Activated T-helper 9 cell treated with anti-CD3 and anti-CD28 coated beads, Interleukin-2, amount 50 U/mL, for 16 hours (primary cell): ENCODE data around the gene SLC47A1.
"Not testable (repeated sequence)": the region's sequence is repeated elsewhere in the genome, so short reads cannot be mapped to it uniquely, and the experiment has no call there.

ENCODE experiments used
- DNase-seq: peaks from one replicate; pipeline ENCODE4 v3.0.0-alpha.2; 2020; ENCODE audit warnings: low read depth

SLC47A1 gene

DNA sequence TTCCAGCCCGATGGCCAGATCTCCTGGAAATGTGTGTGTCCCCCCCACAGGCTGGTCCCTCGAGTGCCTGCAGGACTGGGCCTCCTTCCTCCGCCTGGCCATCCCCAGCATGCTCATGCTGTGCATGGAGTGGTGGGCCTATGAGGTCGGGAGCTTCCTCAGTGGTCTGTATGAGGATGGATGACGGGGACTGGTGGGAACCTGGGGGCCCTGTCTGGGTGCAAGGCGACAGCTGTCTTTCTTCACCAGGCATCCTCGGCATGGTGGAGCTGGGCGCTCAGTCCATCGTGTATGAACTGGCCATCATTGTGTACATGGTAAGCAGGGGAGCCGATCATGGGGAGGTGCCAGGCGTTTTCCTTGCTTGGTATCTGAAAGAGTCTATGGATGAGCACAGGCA, 22.1 kb downstream of the SLC47A1 start:
- no peak for DNase-seq

DNA sequence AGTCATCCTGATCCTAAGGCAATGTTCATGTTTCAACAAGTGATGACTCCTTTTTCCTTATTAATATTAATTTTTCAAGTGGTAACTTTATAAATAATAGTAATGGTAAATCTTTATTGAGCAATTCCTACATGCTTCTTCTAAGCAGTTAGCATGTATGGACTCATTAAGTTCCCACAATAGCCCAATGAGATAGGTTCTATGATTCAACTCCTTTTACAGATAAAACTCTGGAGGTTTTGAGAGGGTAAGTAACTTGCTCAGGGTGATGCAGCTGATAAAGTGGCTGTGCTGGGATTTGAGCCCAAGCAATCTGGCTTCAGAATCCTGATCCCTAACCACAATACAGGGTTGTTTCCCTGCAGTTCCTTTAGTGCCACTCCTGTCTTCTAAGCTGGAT, 25.3 kb downstream of the SLC47A1 start:
- no peak for DNase-seq

DNA sequence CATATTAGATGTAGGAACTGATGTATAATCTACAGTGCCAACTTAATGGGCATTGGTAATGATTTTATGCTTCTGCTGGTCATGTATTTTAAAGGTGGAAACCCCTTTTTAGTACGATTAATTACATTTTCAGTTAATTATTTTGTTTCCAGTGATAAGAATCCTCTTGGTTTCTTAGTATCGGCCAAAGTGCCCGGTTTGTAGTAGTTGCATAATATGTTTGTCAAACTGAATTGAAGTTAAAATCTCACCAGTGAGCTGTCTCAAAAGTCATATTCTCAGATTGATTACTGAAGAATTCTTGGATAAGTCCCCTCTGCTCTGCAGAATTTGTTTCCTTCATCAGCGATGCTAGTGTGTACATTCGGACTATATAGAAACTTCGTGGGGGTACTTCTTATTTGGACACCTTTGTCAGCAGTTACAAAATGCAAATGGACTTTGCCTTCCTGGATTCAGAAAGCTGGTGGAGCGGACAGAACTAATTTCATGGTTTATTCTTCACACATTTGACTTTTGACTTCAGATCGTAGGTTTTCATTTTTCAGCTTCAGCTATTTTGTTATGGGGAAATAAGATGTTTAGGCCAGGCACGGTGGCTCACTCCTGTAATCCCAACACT, 28.2 kb downstream of the SLC47A1 start:
- no peak for DNase-seq

DNA sequence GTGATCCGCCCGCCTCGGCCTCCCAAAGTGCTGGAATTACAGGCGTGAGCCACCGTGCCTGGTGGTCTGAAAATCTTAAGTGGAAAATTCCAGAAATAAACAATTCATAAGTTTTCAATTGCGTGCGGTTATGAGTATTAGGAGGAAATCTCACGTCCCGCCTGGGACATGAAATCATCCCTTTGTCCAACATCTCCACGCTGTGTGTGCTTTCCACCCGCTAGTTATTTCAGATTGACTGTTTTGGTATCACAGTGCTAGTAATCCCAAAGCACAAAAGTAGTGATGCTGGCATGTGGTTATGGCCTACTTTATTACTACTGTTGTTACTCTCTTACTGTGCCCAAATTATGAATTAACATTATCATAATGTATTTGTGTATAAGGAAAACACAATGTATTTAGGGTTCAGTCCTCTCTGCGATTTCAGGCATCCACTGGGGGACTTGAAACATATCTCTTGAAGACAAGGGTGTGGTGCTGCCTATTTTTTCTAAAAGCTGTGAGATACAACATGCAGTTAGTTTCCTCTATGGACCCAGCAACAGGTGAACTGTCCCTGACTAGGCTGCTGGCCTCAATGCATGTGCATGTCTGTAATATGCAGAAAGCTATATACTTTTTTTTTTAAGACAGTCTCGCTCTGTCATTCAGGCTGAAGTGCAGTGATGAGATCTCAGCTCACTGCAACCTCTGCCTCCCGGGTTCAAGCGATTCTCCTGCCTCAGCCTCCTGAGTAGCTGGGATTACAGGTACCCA, 32.3 kb downstream of the SLC47A1 start:
- no peak for DNase-seq

DNA sequence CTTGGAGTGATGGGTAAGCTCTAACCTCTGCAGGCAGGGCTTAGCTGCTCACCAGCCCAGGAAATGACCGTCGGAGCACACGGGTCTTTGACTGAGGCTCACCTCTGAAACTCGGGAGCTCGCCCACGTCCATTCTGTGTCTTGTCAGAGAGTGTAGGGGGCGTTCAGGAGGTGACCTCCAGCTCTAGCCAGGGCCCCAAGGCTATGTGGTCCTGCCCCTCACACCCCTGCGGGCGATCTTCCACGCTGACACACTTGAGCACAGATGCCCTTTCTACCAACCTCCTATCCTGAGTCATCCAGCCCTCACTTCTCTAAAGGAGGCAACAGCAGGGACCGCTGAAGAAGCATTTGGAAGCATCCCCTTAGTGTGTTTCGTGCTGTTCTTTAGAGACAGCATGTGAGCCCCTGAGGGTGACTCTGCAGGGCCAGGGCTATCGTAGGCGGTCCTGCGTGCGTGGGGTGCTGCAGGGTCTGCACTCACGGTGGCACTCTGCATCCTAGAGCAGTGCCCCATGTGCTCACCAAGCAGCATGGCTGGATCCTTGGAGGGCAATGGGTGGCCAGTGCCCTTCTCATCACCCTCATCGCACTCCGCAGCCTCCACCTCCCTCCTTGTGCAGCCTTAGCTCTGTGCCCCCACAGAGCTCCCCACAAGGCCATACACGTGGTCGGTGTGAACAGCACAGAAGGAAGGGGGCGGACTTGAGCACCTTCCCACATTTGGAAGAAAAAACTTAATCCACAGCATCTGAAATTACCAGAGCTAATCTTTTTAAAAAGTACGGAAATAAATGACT, 33.8 kb downstream of the SLC47A1 start:
- no peak for DNase-seq

DNA sequence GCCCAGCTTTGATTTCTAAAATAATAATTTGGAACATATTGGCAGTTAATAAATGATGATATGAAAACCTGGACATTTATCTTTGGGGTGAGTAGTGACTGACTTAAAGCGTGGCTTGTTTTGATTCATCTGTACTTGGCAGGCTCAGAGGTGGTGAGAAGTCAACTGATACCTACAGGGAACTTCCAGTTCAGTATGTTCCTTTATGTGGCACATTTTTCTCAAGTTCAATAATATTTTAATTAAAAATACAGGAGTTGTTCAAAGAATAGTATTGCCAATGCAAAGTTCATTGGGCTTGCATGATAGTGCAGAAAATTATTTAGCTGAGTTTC, 34.3 kb downstream of the SLC47A1 start:
- DNase-seq: no peak

DNA sequence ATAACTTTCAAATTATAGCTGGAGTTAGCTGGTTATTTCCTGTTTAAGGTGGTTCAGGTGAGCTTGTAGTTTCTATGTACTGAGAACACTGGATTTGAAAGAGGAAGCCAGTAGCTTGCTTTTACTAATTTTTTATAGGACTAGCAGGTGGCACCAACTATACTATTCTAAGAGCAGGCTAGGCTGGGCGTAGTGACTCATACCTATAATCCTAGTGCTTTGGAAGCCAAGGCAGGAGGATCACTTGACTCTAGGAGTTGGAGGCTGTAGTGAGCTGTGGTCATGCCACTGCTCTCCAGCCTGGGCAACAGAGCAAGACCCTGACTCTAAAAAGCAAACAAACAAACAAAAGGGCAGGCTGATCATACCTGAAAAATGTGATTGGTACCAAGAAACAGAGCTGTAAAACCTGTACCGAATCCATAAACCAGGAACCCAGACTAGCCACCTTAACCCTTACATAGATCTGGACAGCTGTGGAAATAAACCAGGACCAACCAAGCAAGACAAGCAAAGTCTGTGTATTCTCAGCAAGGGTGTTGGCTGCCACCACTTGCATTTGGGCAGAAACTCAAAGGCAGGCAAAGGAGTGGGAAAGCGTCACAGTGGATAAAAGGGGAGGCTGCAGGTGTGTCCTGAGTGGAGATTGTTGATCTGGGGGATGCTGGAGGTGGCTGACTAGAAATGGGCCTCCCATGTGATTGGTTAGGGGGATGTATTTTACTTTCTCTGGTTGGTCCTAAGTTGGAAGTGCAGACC, 36.3 kb downstream of the SLC47A1 start:
- no peak for DNase-seq

DNA sequence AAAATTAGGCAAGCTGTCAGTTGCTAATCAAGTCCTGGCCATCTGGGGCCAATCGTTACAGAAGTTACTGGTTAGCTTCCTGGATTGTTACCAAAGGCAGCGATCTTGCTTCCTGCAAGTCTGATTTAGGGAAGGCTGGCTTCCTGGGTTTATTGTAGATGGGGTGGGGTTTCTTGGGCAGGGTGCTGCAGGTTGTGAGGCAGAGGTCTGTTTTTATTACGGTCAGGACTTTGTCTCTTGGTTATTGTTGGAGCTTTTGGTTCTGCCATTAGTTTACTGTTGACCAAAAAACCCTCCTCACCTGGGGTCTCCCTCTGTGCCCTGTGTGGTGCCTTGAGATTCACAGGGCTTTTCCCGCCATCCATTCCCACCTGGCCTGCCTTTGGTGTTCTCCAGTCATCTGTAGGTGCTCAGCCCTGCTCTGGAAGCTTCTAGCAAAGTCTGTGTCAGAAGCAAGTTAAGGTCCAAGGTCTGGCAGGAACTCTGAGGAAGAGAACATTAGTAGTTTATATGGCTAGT, 36.9 kb downstream of the SLC47A1 start:
- no peak for DNase-seq

DNA sequence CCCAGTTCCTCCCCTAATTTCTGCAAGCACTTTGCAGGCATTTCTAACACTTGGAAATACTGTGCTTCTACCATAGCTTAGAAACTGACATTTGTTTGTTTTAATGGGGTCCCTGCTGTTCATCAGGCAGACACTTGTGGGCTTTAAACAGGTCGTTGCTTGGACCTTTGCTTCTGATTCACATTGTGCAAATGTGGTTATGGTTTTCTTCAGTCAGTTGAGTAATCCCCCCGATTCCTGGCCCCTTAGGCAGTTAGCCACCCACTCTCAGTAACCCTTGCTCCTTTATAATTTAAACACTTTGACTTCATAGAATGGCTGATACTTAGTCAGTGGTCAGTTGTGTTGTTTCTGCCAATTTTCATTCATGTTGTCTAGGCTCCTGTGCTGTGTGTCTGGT, 39.4 kb downstream of the SLC47A1 start:
- DNase-seq: no peak

DNA sequence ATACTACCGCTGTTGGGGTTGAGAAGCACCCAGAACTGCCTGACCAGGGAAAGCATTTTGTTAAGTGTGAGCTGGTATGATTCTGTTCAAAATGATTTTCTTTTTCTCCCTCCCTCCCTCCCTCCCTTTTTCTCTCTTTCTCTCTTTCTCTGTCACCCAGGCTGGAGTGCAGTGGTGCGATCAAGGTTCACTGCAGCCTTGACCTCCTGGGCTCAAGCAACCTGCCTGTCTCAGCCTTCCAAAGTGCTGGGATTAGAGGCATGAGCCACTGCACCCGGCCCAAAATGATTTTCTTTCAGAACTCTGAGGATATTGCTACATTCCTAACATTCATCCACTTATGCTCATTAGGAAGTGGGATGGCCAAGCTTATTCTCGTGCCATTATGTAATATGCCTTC, 41.3 kb downstream of the SLC47A1 start:
- DNase-seq: no peak

DNA sequence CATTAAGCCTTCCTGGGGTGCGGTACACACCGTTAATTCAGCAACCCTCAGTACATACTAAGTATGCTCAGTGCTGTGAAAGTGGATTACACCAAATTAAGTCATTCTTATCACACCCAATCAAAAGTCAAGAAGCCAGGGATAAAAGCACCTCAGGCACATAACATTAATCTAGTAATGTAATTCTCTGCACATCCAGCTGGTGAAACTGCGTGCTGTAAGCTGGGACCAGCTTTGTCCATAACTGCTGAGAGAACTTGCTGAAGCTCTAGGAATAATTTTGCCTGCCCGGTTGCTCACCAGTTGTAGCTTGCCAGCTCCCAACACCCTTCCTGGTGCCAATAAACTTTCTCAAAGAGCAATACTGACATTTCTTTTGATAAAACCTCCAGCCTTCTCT, 44.9 kb downstream of the SLC47A1 start:
- DNase-seq: no peak

DNA sequence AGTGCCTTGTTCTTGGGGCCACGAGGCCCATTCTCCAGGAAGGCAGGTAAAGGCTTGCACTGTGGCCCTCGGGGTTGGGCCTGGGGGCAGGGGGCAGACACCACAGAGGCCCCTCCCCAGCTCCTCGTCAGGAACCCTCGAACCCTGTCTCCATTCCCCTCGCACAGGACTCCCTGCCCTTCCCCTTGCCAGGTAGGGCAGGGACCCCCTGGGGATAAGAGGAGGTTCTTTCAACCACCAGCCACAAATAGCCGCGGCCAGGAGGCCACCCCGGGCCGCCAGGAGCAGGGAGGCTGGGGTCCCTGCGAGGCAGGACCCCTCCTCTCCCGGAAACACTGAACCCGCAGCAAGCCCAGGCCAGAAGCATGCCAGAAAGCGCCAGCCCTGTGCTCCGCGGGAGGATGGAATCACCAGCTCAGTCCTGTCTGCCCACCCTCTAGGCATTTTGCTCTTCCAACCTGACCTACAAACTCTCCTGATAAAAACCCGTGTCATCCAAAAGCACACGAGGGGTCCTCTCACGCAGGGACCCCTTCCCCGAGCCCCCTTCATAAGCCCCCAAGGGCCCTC, 45.6 kb downstream of the SLC47A1 start:
- DNase-seq: no peak

DNA sequence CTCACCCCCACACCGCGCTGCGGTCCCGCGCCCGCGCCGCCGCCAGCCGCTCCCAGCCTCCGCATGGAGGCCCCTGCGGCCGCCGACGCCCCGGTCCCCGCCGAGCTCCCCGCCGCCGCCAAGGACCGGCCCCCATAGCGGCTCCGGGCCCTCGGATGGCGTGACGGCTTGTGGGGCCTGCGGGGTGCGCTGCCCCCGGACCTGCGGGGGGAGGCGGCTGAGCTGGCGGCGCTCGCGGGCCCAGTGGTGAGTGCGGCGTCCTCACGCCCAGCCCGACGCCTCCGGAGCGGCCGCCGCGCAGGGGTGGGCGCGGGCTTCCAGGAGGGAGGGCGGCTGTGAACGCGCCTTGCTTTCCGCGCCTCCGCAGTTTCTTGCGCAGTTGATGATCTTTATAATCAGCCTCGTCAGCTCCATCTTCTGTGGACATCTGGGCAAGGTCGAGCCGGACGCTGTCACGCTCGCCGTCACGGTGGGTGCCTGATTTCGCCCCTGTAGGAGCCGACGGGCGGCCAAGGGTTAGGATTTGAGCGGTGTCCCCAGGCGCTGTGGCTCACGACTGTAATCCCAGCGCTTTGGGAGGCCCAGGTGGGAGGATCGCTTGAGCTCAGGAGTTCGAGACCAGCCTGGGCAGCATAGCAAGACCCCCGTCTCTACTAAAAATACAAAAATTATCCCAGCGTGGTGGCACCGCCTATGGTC, 46.4 kb downstream of the SLC47A1 start:
- DNase-seq: no peak

DNA sequence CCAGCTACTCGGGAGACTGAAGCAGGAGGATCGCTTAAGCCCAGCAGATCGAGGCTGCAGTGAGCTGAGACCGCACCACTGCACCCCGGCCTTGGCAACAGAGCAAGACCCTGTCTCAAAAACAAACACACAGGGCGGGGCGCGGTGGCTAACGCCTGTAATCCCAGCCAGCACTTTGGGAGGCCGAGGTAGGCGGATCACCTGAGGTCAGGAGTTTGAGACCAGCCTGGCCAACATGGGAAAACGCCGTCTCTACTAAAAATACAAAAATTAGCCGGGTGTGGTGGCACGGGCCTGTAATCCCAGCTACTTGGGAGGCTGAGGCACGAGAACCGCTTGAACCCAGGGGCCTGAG, 46.9 kb downstream of the SLC47A1 start:
- DNase-seq: not testable (repeated sequence)

DNA sequence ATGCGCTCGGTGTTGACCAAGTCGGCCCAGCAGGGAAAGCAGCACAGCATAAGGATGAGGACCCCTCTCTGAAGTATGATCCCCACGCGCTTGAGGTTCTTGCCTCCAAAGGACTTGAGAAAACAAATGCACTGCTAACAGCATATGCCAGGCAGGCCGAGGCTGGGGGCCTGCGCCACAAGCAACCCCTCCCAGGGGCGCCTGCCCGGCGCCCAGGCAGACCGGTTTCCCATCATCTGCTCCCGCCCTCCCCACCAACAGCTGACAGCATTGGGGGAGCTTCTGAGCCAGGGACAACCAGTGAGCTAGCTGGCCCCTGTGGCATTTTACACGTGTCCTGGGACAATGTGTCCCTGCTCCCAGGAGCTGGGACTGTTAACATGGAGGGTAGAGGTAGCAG, 48.5 kb downstream of the SLC47A1 start:
- DNase-seq: not testable (repeated sequence)

DNA sequence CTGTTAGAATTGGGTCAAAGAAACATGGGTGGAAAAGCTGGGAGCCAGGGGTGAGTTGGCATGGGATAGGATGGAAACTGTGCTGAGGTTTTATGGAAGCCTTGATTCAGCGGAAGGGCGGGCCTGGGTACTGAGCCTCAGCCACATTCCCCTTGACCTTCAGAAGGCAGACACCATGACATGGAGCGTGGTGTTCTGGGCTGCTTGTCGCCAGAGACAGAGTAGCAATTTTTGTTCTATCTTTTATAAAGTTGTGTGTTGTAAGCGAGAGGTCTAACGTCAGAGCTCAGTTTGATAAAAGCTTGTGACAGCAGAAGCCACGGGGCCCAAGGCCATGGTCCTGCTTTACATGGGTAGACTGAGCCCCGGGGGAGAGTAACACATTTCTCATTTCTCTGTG, 50.2 kb downstream of the SLC47A1 start:
- no peak for DNase-seq

DNA sequence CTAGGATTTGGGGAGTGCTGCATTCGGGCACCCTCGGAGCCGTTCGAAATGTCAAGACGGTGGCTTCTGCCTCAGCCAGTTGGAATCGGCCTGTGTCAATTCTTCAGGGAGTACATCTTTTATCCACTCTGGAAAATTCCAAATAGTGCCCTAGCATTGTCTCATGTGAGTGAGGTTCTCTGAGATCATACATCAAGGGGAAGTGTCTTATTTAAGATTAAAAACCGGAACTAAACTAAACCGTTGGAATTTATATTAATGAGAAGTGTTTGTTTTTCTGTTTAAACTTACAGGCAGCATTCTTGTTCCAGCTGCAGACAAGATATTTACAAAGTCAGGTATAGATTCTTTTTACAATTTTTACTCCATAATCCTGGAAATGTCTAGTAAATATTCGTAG, 56.8 kb downstream of the SLC47A1 start:
- DNase-seq: no peak

DNA sequence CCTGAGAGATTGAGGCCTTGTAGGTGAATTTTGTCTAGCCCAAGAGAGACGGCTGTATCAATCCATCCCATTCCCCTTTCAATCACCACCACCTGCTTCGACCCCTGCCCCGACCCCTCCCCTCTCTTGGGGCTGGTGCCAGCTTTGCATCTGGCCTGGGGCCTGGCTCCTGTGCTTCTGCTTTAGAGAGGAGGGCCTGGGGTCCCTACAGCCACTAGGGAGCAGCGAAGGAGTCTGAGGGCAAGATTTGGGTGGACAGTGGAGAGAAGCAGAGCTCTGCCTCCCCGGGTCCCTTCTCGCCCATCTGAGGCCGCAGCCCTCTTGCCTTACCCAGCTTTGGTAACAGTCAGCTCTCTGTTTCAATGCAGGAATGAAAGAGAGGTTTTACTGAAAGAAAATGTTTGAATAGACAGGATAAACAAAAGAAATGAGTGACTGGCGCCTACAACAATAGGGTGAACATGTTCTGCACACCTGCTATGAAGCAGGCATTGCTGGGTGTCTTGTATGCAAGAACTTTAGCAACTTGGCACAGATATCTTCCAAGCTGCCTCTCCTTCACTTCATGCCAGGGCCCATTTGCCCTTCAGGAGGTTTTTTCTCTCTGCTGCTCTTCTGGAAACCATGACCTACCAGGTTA, 57.4 kb downstream of the SLC47A1 start:
- DNase-seq: no peak

DNA sequence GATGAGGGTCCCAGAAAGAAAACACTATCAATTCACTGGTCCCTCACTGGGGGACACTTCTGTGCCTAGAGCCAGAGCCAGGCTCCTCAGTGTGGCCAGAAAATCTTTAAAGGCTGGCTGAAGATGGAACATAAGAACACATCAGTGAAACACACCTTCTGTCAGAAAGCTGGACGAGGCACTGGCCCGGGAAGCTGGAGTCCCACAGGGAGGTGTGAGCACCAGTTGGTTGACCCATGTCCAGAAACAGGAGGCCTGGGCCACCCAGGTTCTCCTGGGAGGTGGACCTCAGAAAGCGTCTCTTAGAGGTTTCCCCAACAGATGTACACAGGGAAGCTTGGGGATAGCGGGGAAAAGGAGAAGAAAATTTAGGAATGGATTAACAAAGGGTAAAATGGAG, 58.7 kb downstream of the SLC47A1 start:
- DNase-seq: no peak

DNA sequence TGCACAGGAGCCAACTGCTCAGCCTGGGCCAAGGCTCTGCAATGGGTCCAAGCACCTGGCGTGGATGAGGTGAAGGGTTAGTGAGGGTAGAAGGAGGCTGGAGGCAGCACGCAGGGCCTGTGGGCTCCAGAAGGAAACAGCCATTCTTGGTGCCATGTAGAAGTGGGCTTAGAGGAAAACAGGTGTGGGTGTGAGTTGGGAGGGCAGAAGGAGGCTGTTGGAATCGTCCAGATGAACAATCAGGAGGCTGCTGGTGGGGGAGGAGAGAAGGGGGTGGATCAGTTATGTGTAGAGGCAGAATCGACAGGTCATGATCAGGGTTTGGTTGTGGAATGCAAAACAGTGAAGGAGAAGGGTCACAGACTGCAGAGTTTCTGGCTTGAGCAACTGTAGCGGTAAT, 63.2 kb downstream of the SLC47A1 start:
- no peak for DNase-seq

DNA sequence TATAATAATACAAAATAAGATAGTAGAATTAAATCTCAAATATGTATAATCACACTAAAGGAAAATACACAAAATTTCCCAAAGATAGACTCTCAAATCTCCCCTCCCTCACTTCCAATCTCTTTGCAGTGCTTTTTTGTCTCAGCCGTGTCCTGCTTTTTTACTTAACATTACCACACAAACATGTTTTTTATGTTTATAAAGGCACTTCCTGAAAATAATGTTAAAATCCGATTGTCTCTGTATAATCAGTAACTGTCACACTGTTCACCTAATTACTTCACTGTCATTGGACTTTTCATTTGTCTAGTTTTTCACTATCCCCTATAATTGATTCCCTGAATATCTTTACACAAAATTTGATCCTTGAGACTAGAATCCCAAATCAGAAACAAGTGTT, 76.7 kb downstream of the SLC47A1 start:
- DNase-seq: no peak
